Chondrocyte (in vitro differentiated cells): Measurements from ENCODE around the gene ANO2. TPM values are rescaled to one million over a fixed set of nuclear protein-coding genes. Genes with fewer than 3 reads are reported as not detected.

Experiments used
- DNase-seq: peaks from one replicate; pipeline ENCODE4 v3.0.0; 2021; ENCODE audit warnings: mixed read lengths, low spot score
- H3K27ac Mint-ChIP-seq: one replicate; pipeline ENCODE4 v1.8.0; 2021; ENCODE audit warnings: mild to moderate bottlenecking, moderate library complexity, mixed read lengths; ENCODE audit not compliant: unreplicated experiment
- H3K27me3 Mint-ChIP-seq: 2 replicates; pipeline ENCODE4 v1.8.0; 2021; ENCODE audit warnings: low read depth, mixed read lengths
- H3K36me3 Mint-ChIP-seq: 2 replicates; pipeline ENCODE4 v1.8.0; 2021; ENCODE audit warnings: low read depth, mixed read lengths
- H3K4me1 Mint-ChIP-seq: 2 replicates; pipeline ENCODE4 v1.8.0; 2021; ENCODE audit warnings: low read depth, mild to moderate bottlenecking, mixed read lengths
- H3K4me3 Mint-ChIP-seq: one replicate; pipeline ENCODE4 v1.8.0; 2021; ENCODE audit warnings: mild to moderate bottlenecking, moderate library complexity, mixed read lengths; ENCODE audit not compliant: unreplicated experiment
- H3K9me3 Mint-ChIP-seq: 2 replicates; pipeline ENCODE4 v1.8.0; 2021; ENCODE audit warnings: low read depth, mixed read lengths
- total RNA-seq: library from RNA; stranded (reverse); gene quantifications from 3 replicates; pipeline ENCODE4 v1.2.1, GENCODE V29; 2021
- TF ChIP-seq, protein P1 (sequence below): fragments of 200-600 bp; sonication (generic); IDR thresholded peaks from 2 replicates; pipeline ENCODE4 v1.5.0; 2021; ENCODE audit warnings: antibody characterized with exemption, mild to moderate bottlenecking, moderate library complexity

ANO2 gene
- total RNA-seq, 1 donor from 2014 or later = 0.47 TPM

DNA sequence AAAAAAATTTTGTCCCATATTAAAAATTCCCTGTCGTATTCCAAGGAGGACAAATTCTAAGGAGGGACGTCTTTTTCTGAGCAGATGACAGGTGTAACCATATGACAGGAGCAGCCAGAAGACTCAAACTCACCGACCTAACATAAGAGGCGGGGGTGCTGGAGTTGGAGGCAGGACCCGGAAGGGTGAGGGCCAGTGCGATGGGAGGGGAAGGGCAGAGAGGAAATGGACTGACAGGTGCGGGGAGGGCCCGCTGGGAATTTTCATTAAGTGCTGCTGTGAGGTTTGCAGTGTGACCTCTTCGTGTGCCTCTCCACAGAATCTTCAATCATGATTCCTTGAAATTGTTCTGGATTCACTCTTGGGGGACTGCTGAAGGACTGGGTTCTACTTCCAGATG lies 323.7 kb downstream of the ANO2 start:
- Mint-ChIP-seq H3K36me3 (peaks cover 2% of the 10 kb centered on the region), H3K27ac (no peak overlapping the region), H3K4me3 (no peak overlapping the region), H3K9me3 (no peaks in the 10 kb centered on the region), H3K27me3 (peaks cover 3% of the 10 kb centered on the region), H3K4me1 (no peaks in the 10 kb centered on the region)
- TF ChIP-seq, protein P1, sequence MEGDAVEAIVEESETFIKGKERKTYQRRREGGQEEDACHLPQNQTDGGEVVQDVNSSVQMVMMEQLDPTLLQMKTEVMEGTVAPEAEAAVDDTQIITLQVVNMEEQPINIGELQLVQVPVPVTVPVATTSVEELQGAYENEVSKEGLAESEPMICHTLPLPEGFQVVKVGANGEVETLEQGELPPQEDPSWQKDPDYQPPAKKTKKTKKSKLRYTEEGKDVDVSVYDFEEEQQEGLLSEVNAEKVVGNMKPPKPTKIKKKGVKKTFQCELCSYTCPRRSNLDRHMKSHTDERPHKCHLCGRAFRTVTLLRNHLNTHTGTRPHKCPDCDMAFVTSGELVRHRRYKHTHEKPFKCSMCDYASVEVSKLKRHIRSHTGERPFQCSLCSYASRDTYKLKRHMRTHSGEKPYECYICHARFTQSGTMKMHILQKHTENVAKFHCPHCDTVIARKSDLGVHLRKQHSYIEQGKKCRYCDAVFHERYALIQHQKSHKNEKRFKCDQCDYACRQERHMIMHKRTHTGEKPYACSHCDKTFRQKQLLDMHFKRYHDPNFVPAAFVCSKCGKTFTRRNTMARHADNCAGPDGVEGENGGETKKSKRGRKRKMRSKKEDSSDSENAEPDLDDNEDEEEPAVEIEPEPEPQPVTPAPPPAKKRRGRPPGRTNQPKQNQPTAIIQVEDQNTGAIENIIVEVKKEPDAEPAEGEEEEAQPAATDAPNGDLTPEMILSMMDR = no peak
- DNase-seq = no peak

DNA sequence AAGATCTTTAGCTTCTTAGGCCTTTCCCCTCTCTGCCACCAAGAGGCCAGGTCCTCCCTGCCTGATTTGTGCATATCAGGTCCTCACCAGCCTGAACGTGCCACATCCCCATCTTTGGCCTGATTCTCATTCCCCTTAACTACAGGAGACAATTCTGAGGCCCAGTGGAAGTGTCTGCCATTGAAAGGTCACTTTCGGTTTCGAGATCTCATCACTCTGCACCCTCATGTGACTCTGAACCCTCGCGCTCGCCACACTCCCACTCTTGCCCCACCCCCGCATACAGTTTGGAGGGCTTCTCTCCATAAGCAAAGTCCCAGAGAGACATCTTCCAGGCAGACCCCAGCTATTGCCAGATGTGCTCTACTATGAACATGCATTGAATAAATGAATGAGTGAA lies 324.2 kb downstream of the ANO2 start:
- H3K27ac Mint-ChIP-seq = no peak overlapping the region
- no peaks in the 10 kb centered on the region for H3K9me3 Mint-ChIP-seq
- peaks cover 2% of the 10 kb centered on the region for H3K36me3 Mint-ChIP-seq
- H3K4me1 Mint-ChIP-seq = no peaks in the 10 kb centered on the region
- TF ChIP-seq, protein P1 = no peak
- no peak overlapping the region for H3K4me3 Mint-ChIP-seq
- peaks cover 3% of the 10 kb centered on the region for H3K27me3 Mint-ChIP-seq
- DNase-seq = no peak

DNA sequence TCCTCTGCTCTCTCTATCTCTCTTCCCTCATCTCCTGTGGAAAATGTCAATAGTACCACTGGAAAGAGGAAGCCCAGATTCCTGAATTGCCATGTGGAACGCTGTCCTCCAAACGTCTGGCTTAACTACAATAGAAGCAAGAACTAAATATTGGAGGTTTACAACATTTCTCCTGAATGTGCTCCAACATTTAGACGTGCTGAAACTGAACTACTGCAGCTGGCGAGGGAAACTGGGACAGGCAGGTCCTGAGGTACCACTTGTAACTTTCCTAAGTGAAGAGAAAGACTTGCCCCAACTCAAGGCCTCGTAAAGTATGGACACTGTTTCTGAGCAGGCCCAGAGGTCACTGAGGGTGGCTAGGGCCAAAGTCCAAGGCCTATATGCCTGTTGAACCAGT lies 325.4 kb downstream of the ANO2 start:
- Mint-ChIP-seq H3K27ac (no peak overlapping the region), H3K36me3 (no peaks in the 10 kb centered on the region), H3K27me3 (no peaks in the 10 kb centered on the region), H3K4me3 (no peak overlapping the region), H3K4me1 (peaks cover under 1% of the 10 kb centered on the region), H3K9me3 (no peaks in the 10 kb centered on the region)
- no peak for DNase-seq
- TF ChIP-seq, protein P1 = no peak

DNA sequence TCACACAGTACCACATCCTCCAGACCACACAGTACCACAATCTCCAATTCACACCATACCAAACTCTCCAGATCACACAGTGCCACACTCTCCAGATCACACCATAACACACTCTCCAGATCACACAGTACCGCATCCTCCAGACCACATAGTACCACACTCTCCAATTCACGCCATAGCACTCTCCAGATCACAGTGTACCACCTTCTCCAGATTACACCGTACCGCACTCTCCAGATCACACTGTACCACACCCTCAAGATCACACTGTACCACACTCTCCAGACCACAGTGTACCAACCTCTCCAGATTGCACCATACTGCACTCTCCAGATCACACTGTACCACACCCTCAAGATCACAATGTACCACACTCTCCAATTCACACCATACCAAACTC lies 328.2 kb downstream of the ANO2 start:
- H3K4me1 Mint-ChIP-seq = peaks cover 7% of the 10 kb centered on the region

DNA sequence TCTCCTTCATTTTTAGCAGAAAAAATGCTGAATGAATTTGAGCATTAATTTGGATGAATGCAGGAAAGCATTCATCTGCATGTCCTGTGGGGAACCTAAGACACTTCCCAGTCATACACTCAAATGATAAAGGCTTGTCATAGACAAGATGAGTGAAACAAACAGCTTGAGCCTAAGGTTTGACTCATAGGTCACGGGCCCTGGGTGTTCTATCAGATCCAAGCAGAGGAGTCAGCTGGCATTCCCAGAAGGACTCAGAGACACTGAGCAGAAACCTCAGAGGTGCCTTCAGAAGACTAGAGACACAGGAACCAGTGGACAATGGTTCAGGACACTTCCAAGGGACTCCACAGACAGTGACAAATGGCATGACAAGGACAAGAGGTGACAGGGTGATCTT lies 329.3 kb downstream of the ANO2 start:
- H3K27me3 Mint-ChIP-seq = no peaks in the 10 kb centered on the region
- no peak for DNase-seq

More for the DNA sequence above, 328.2 kb downstream of the ANO2 start:
- Mint-ChIP-seq H3K36me3 (no peaks in the 10 kb centered on the region), H3K9me3 (no peaks in the 10 kb centered on the region), H3K27ac (no peak overlapping the region), H3K27me3 (no peaks in the 10 kb centered on the region), H3K4me3 (no peak overlapping the region)
- no peak for DNase-seq
- TF ChIP-seq, protein P1 = no peak

More for the DNA sequence above, 329.3 kb downstream of the ANO2 start:
- no peak overlapping the region for H3K27ac Mint-ChIP-seq
- H3K4me1 Mint-ChIP-seq = peaks cover 7% of the 10 kb centered on the region
- H3K4me3 Mint-ChIP-seq = no peak overlapping the region
- TF ChIP-seq, protein P1 = no peak
- H3K9me3 Mint-ChIP-seq = no peaks in the 10 kb centered on the region
- H3K36me3 Mint-ChIP-seq = no peaks in the 10 kb centered on the region
